B cell (primary cell): Measurements from ENCODE around the gene LTB4R. TPM values are rescaled to one million over a fixed set of nuclear protein-coding genes. Genes with fewer than 3 reads are reported as not detected.

ENCODE experiments used
- ATAC-seq: fragments of 200-7000 bp; cut with Tn5 transposase; one replicate; pipeline ENCODE4 v1.10.0; 2021; ENCODE audit warnings: low read depth, mild to moderate bottlenecking, moderate number of reproducible peaks, moderate library complexity
- CTCF ChIA-PET: fragments of 350-600 bp; sonication (Branson Sonifier 250); formaldehyde crosslinking; loops from one replicate; lab custom pipeline; 2021; ENCODE audit warnings: antibody characterized with exemption, inconsistent platforms; lab: Charles Lee
- POLR2A ChIA-PET: fragments of 350-600 bp; sonication (Branson Sonifier 250); formaldehyde crosslinking; loops from one replicate; lab custom pipeline; 2021; ENCODE audit warnings: antibody characterized with exemption; lab: Charles Lee
- DNase-seq: peaks from one replicate; pipeline ENCODE4 v3.0.0; 2013
- H2AFZ ChIP-seq: 2 replicates; pipeline ENCODE4 v1.6.1; 2012; ENCODE audit warnings: mild to moderate bottlenecking, low read depth, low read length; ENCODE audit not compliant: insufficient read depth, poor library complexity, severe bottlenecking
- H3K27ac ChIP-seq, 2 donors: 1 replicate in 1 of 2; 2 replicates in 1 of 2; pipeline ENCODE4 v1.5.1; 2012 to 2013; ENCODE audit warnings: low read length in 2 of 2, mild to moderate bottlenecking in 2 of 2, moderate library complexity in 1 of 2
- H3K27me3 ChIP-seq, 4 experiments: fragments of 200-600 bp in 1 of 4; sonication (generic) in 1 of 4; replicated peaks in 1 of 4; 1 replicate in 2 of 4; 2 replicates in 2 of 4; pipeline versions ENCODE4 v1.6.1 to v1.7.0; 2013 to 2016; ENCODE audit warnings: low read length in 3 of 4, mild to moderate bottlenecking in 2 of 4, mixed read lengths in 1 of 4, moderate library complexity in 1 of 4; ENCODE audit not compliant: insufficient read depth in 4 of 4, control insufficient read depth in 3 of 4; ENCODE audit errors: control extremely low read depth in 1 of 4
- H3K36me3 ChIP-seq, 2 experiments: replicated peaks in 1 of 2; 1 replicate in 1 of 2; 2 replicates in 1 of 2; pipeline versions ENCODE4 v1.6.1 to v1.7.1; 2013; ENCODE audit warnings: low read length in 1 of 2; ENCODE audit not compliant: insufficient read depth in 2 of 2, control insufficient read depth in 1 of 2; ENCODE audit errors: control extremely low read depth in 1 of 2, extremely low read depth in 1 of 2
- H3K4me1 ChIP-seq, 2 donors: fragments of 200-600 bp in 1 of 2; sonication (generic) in 1 of 2; 1 replicate in 1 of 2; 2 replicates in 1 of 2; pipeline versions ENCODE4 v1.5.1 to v1.6.1; 2013 to 2017; ENCODE audit warnings: low read length in 2 of 2; ENCODE audit not compliant: control insufficient read depth in 2 of 2, insufficient read depth in 2 of 2
- H3K4me2 ChIP-seq: replicated peaks from 2 replicates; pipeline ENCODE3; 2012; ENCODE audit warnings: mild to moderate bottlenecking, low read depth, low read length; ENCODE audit not compliant: poor library complexity, severe bottlenecking
- H3K4me3 ChIP-seq, 5 experiments: fragments of 200-600 bp in 1 of 5; sonication (generic) in 1 of 5; 1 replicate in 3 of 5; 2 replicates in 2 of 5; pipeline versions ENCODE4 v1.5.1 to v1.7.0; 2011 to 2016; ENCODE audit warnings: low read length in 4 of 5, mild to moderate bottlenecking in 4 of 5, low read depth in 2 of 5, control low read depth in 1 of 5, moderate library complexity in 1 of 5; ENCODE audit not compliant: insufficient read depth in 1 of 5; ENCODE audit errors: control extremely low read depth in 1 of 5, extremely low read depth in 1 of 5
- H3K79me2 ChIP-seq: fragments of 200-600 bp; sonication (generic); one replicate; pipeline ENCODE4 v1.6.0; 2016; ENCODE audit warnings: low read length; ENCODE audit not compliant: control insufficient read depth, insufficient read depth
- H3K9ac ChIP-seq: fragments of 200-600 bp; sonication (generic); 2 replicates; pipeline ENCODE4 v1.6.1; 2017; ENCODE audit warnings: mild to moderate bottlenecking, low read length, moderate library complexity
- H3K9me3 ChIP-seq, 3 donors: one replicate each; pipeline versions ENCODE4 v1.6.1 to v1.7.1; 2013; ENCODE audit warnings: low read length in 2 of 3; ENCODE audit not compliant: control insufficient read depth in 2 of 3, insufficient read depth in 1 of 3; ENCODE audit errors: control extremely low read depth in 1 of 3
- H4K20me1 ChIP-seq: 2 replicates; pipeline ENCODE4 v1.6.0; 2012; ENCODE audit warnings: mild to moderate bottlenecking, low read length; ENCODE audit not compliant: insufficient read depth, control insufficient read depth, poor library complexity, severe bottlenecking
- H3K27ac Mint-ChIP-seq: one replicate; pipeline ENCODE4 v1.8.0; 2021; ENCODE audit warnings: mixed read lengths
- H3K27me3 Mint-ChIP-seq: one replicate; pipeline ENCODE4 v1.8.0; 2021; ENCODE audit warnings: mixed read lengths
- H3K4me1 Mint-ChIP-seq: one replicate; pipeline ENCODE4 v1.8.0; 2021; ENCODE audit warnings: mixed read lengths
- H3K4me3 Mint-ChIP-seq: one replicate; pipeline ENCODE4 v1.8.0; 2021; ENCODE audit warnings: mixed read lengths
- H3K9me3 Mint-ChIP-seq: one replicate; pipeline ENCODE4 v1.8.0; 2022; ENCODE audit warnings: mixed read lengths; ENCODE audit not compliant: insufficient read depth
- EZH2 ChIP-seq: IDR thresholded peaks from 2 replicates; pipeline ENCODE4 v1.6.1; 2012; ENCODE audit warnings: borderline replicate concordance, low read depth, mild to moderate bottlenecking, moderate library complexity, low read length; ENCODE audit not compliant: insufficient read depth, poor library complexity, severe bottlenecking
- WGBS: methylation state at CpG from one replicate; pipeline ENCODE4 v1.1.5; 2013; ENCODE audit warnings: missing lambda C conversion rate; ENCODE audit not compliant: insufficient coverage; 5-methylcytosine and 5-hydroxymethylcytosine counted together
- intact Hi-C: fragments of 100-400 bp; cut with micrococcal nuclease; formaldehyde crosslinking; loops from one replicate; pipeline ENCODE4 v1.10.0; 2022
- polyA plus RNA-seq: library from polyadenylated mRNA; depleted of rRNA; stranded (reverse); fragments of >200 nt; gene quantifications from 2 replicates; pipeline ENCODE4 v1.2.3, GENCODE V29; 2012
- total RNA-seq, 2 donors: library from RNA; stranded (reverse); fragments of 120-200 nt in 1 of 2; gene quantifications; 1 replicate in 1 of 2; 2 replicates in 1 of 2; pipeline versions ENCODE4 v1.2.3 to v1.2.4, GENCODE V29; 2013 to 2022
- TF ChIP-seq, protein P1 (sequence below): fragments of 200-600 bp; IDR thresholded peaks from one replicate; pipeline ENCODE4 v1.8.0; 2022; ENCODE audit warnings: antibody characterized with exemption, mild to moderate bottlenecking

The LTB4R gene
- total and polyA plus RNA-seq, 2 donors (not counting 1 experiment from before 2014, with no cell fraction given): 8.8 to 19.1 TPM

GRCh38 chr14:24365600-24366412 is 54.5 kb downstream of the LTB4R start:
- no peaks in the 10 kb centered on the region for H3K36me3 ChIP-seq
- Mint-ChIP-seq H3K4me3 (peak overlapping the region; percentile 92), H3K9me3 (no peaks in the 10 kb centered on the region), H3K27ac (peak overlapping the region; percentile 83), H3K27me3 (peaks cover 14% of the 10 kb centered on the region), H3K4me1 (peaks cover 32% of the 10 kb centered on the region)
- POLR2A ChIA-PET: interaction anchor here (0.7 to 2.2 kb wide), 13 partner anchors 26 to 798 kb away, joined by 3 to 78 read pairs (median 4); partner anchors contain the start of genes AP1G2, CBLN3, KHNYN and NYNRIN
- H3K27ac ChIP-seq: peak overlapping the region; percentile 59 to 70
- no peaks in the 10 kb centered on the region for H3K79me2 ChIP-seq
- peak overlapping the region; percentile 86 for H3K4me2 ChIP-seq
- peak overlapping the region; percentile 71 for H3K9ac ChIP-seq
- H2AFZ ChIP-seq: peak overlapping the region; percentile 71
- CTCF ChIA-PET: interaction anchor here (0.6 to 2.3 kb wide), 30 partner anchors 9 to 157 kb away, joined by 3 to 148 read pairs (median 5); partner anchors contain the start of genes ADCY4, CBLN3, KHNYN and LTB4R
- intact Hi-C loops: loop anchor here (1.0 to 10.0 kb wide), 10 partner anchors 25 to 339 kb away; partner anchors contain the start of genes EMC9, SDR39U1 and TINF2
- H3K9me3 ChIP-seq: no peaks in the 10 kb centered on the region
- H3K4me3 ChIP-seq: peak overlapping the region in 4 of 5 experiments; percentile 52 to 64 (median 60)
- peaks cover 30 to 39% of the 10 kb centered on the region in 2 donors for H3K4me1 ChIP-seq
- peak; percentile 92 for DNase-seq
- peak; percentile 23 for TF ChIP-seq EZH2
- TF ChIP-seq, protein P1, sequence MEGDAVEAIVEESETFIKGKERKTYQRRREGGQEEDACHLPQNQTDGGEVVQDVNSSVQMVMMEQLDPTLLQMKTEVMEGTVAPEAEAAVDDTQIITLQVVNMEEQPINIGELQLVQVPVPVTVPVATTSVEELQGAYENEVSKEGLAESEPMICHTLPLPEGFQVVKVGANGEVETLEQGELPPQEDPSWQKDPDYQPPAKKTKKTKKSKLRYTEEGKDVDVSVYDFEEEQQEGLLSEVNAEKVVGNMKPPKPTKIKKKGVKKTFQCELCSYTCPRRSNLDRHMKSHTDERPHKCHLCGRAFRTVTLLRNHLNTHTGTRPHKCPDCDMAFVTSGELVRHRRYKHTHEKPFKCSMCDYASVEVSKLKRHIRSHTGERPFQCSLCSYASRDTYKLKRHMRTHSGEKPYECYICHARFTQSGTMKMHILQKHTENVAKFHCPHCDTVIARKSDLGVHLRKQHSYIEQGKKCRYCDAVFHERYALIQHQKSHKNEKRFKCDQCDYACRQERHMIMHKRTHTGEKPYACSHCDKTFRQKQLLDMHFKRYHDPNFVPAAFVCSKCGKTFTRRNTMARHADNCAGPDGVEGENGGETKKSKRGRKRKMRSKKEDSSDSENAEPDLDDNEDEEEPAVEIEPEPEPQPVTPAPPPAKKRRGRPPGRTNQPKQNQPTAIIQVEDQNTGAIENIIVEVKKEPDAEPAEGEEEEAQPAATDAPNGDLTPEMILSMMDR: peak; percentile 84
- peak; percentile 46 for ATAC-seq
- H3K27me3 ChIP-seq: peaks cover 0 to 32% (median 6%) of the 10 kb centered on the region in 4 experiments
- no peaks in the 10 kb centered on the region for H4K20me1 ChIP-seq
- WGBS: 6% methylated on average over 18 of the region's 28 CpGs
